ENCODE results near the gene CDCA4.

GRCh38 chr14:105019861-105020814, 745 bp downstream of the CDCA4 start:
- TF ChIP-seq CTCF (IDR thresholded peaks at IDR 0.05) (peak in 1 of 6 experiments; percentile 14), POLR2A (IDR thresholded peaks at IDR 0.05) (no peak)

Data from esophagus squamous epithelium (tissue), 4 donors.